OCI-LY1 (cell line): ENCODE results near the gene TPCN1.

Experiments used
- EZH2 ChIP-seq: fragments of 200-600 bp; sonication (generic), shearing (Covaris generic); IDR thresholded peaks from 2 replicates; pipeline ENCODE4 v1.8.0; 2017; ENCODE audit warnings: borderline replicate concordance, mixed run types, mild to moderate bottlenecking, antibody characterized with exemption, low read length, moderate library complexity, mixed read lengths
- TF ChIP-seq, protein P1 (sequence below): fragments of 200-600 bp; sonication (generic), shearing (Covaris generic); IDR thresholded peaks from 2 replicates; pipeline ENCODE4 v1.5.1; 2017; ENCODE audit warnings: mild to moderate bottlenecking, antibody characterized with exemption, low read length, moderate library complexity, mixed read lengths

DNA sequence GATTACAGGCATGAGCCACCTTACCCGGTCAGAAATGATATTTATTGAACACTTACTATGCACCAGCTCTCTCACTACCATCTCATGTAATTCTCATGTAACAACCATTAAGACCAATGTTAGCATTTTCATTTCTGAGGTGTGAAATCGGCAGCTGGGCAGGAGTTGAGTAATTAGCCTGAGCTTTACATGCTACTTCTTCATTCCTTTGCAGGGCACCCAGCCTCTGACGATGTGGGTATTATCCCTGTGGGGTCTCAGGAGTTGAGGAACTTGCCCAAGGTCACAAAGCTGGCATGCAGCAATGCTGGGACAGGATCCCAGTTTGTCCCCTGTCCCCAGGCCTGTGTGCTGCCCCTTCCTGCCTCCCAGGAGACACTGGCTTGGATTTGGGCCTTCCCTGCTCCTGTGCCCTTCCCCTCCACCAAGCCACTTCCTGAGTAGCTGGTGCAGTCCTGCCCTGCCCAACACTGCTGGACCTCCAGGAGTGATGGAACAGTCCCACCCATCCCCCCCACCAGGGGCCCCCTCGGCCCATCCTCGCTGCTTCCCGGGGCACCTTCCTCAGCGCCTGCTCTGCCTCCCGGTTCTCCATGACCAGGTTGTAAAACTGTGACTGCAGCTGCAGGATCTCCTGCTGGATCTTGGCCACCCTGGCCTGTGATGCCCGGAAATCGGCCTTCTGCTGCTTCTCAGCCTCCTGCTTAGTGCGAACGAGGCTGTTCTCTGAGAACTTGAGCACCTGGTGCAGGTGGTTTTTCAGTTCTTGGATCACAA, 21.1 kb upstream of the TPCN1 start:
- TF ChIP-seq, protein P1, sequence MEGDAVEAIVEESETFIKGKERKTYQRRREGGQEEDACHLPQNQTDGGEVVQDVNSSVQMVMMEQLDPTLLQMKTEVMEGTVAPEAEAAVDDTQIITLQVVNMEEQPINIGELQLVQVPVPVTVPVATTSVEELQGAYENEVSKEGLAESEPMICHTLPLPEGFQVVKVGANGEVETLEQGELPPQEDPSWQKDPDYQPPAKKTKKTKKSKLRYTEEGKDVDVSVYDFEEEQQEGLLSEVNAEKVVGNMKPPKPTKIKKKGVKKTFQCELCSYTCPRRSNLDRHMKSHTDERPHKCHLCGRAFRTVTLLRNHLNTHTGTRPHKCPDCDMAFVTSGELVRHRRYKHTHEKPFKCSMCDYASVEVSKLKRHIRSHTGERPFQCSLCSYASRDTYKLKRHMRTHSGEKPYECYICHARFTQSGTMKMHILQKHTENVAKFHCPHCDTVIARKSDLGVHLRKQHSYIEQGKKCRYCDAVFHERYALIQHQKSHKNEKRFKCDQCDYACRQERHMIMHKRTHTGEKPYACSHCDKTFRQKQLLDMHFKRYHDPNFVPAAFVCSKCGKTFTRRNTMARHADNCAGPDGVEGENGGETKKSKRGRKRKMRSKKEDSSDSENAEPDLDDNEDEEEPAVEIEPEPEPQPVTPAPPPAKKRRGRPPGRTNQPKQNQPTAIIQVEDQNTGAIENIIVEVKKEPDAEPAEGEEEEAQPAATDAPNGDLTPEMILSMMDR: no peak
- no peak for TF ChIP-seq EZH2
